Endothelial cell of umbilical vein (primary cell): ENCODE results near the gene PPP3CA.

Experiments
- CTCF ChIP-seq, 2 donors: IDR thresholded peaks; 1 replicate in 1 of 2; 2 replicates in 1 of 2; pipeline ENCODE4 v1.5.1; 2011; ENCODE audit warnings: low read length in 2 of 2, mild to moderate bottlenecking in 2 of 2, moderate library complexity in 2 of 2, control low read depth in 1 of 2, inconsistent platforms in 1 of 2, low read depth in 1 of 2; ENCODE audit not compliant: insufficient read depth in 1 of 2; ENCODE audit errors: extremely low read depth in 1 of 2
- EZH2 ChIP-seq: IDR thresholded peaks from 2 replicates; pipeline ENCODE4 v1.6.1; 2012; ENCODE audit warnings: borderline replicate concordance, low read depth, mild to moderate bottlenecking, moderate library complexity, low read length, inconsistent platforms; ENCODE audit not compliant: severe bottlenecking
- FOS ChIP-seq: IDR thresholded peaks from 2 replicates; pipeline ENCODE4 v1.6.1; 2011; ENCODE audit warnings: mild to moderate bottlenecking, low read length, moderate library complexity, borderline replicate concordance; ENCODE audit not compliant: insufficient read depth
- GATA2 ChIP-seq: IDR thresholded peaks from 2 replicates; pipeline ENCODE4 v1.7.0; 2011; ENCODE audit warnings: low read depth, mild to moderate bottlenecking, moderate library complexity, mixed read lengths, low read length; ENCODE audit not compliant: insufficient read length, insufficient read depth
- POLR2A ChIP-seq: IDR thresholded peaks from 2 replicates; pipeline ENCODE4 v1.6.1; 2012; ENCODE audit warnings: low read depth, mild to moderate bottlenecking, control low read depth, low read length

- TF ChIP-seq CTCF (IDR thresholded peaks at IDR 0.05; ENCODE audit: extremely low read depth in 1 of 2, insufficient read depth in 1 of 2, low read depth in 1 of 2, low read length in 2 of 2) (no peak), POLR2A (no peak), FOS (no peak), EZH2 (no peak), GATA2 (no peak)
Measured at GRCh38 chr4:101074326-101074725, 273.0 kb downstream of the PPP3CA start.
